Mesothelial cell of epicardium (in vitro differentiated cells): ENCODE results near the gene DIAPH2. TPM values are rescaled to one million over a fixed set of nuclear protein-coding genes. Genes with fewer than 3 reads are reported as not detected.

Source experiments
- DNase-seq, 2 experiments: peaks; one replicate each; pipeline ENCODE4 v3.0.0; 2021; ENCODE audit warnings: low spot score in 2 of 2; ENCODE audit not compliant: unreplicated experiment in 2 of 2
- H3K27ac Mint-ChIP-seq: 2 replicates; pipeline ENCODE4 v1.8.0; 2021; ENCODE audit warnings: mixed read lengths
- H3K27me3 Mint-ChIP-seq: 2 replicates; pipeline ENCODE4 v1.8.0; 2021; ENCODE audit warnings: low read depth, mixed read lengths
- H3K36me3 Mint-ChIP-seq: 2 replicates; pipeline ENCODE4 v1.8.0; 2021; ENCODE audit warnings: mixed read lengths
- H3K4me1 Mint-ChIP-seq: 2 replicates; pipeline ENCODE4 v1.8.0; 2021; ENCODE audit warnings: mixed read lengths
- H3K4me3 Mint-ChIP-seq: 2 replicates; pipeline ENCODE4 v1.8.0; 2021; ENCODE audit warnings: mild to moderate bottlenecking, moderate library complexity, mixed read lengths
- H3K9me3 Mint-ChIP-seq: 2 replicates; pipeline ENCODE4 v1.8.0; 2021; ENCODE audit warnings: mixed read lengths
- CTCF ChIP-seq: fragments of 200-600 bp; sonication (generic); IDR thresholded peaks from one replicate; pipeline ENCODE4 v1.5.0; 2021; ENCODE audit warnings: antibody characterized with exemption; ENCODE audit not compliant: unreplicated experiment
- total RNA-seq: library from RNA; stranded (reverse); gene quantifications from 3 replicates; pipeline ENCODE4 v1.2.1, GENCODE V29; 2021

Gene DIAPH2
- total RNA-seq, 1 donor from 2014 or later = 19.2 TPM

GRCh38 chrX:96692890-96693289, 8.2 kb downstream of the DIAPH2 start:
- TF ChIP-seq CTCF = no peak
- Mint-ChIP-seq H3K9me3 (no peaks in the 10 kb centered on the region), H3K27ac (no peak overlapping the region), H3K4me3 (no peak overlapping the region), H3K4me1 (peaks cover 10% of the 10 kb centered on the region), H3K27me3 (no peaks in the 10 kb centered on the region), H3K36me3 (no peaks in the 10 kb centered on the region)
- no peak for DNase-seq

GRCh38 chrX:96693407-96693806, 8.8 kb downstream of the DIAPH2 start:
- no peak for TF ChIP-seq CTCF
- DNase-seq = no peak
- Mint-ChIP-seq H3K27me3 (no peaks in the 10 kb centered on the region), H3K4me1 (peaks cover 10% of the 10 kb centered on the region), H3K9me3 (no peaks in the 10 kb centered on the region), H3K27ac (no peak overlapping the region), H3K4me3 (no peak overlapping the region), H3K36me3 (no peaks in the 10 kb centered on the region)

GRCh38 chrX:96696462-96696861, 11.8 kb downstream of the DIAPH2 start:
- H3K27me3 Mint-ChIP-seq = no peaks in the 10 kb centered on the region
- peaks cover 2% of the 10 kb centered on the region for H3K36me3 Mint-ChIP-seq
- no peaks in the 10 kb centered on the region for H3K9me3 Mint-ChIP-seq
- no peak overlapping the region for H3K4me3 Mint-ChIP-seq
- H3K27ac Mint-ChIP-seq = no peak overlapping the region
- peaks cover 4% of the 10 kb centered on the region for H3K4me1 Mint-ChIP-seq
- TF ChIP-seq CTCF = no peak
- no peak for DNase-seq

GRCh38 chrX:96700625-96701024, 16.0 kb downstream of the DIAPH2 start:
- Mint-ChIP-seq H3K4me3 (no peak overlapping the region), H3K4me1 (peaks cover 3% of the 10 kb centered on the region), H3K36me3 (peaks cover 2% of the 10 kb centered on the region), H3K27ac (no peak overlapping the region), H3K9me3 (no peaks in the 10 kb centered on the region), H3K27me3 (no peaks in the 10 kb centered on the region)
- DNase-seq = no peak
- no peak for TF ChIP-seq CTCF

- H3K27me3 Mint-ChIP-seq = no peaks in the 10 kb centered on the region
- peaks cover 11% of the 10 kb centered on the region for H3K4me1 Mint-ChIP-seq
- no peak for DNase-seq
- no peak overlapping the region for H3K27ac Mint-ChIP-seq
- TF ChIP-seq CTCF = no peak
- H3K4me3 Mint-ChIP-seq = no peak overlapping the region
- H3K36me3 Mint-ChIP-seq = peaks cover 2% of the 10 kb centered on the region
- H3K9me3 Mint-ChIP-seq = peaks cover 5% of the 10 kb centered on the region
These were observed 18.7 kb downstream of the DIAPH2 start for GRCh38 chrX:96703379-96703778.

GRCh38 chrX:96703816-96704215, 19.2 kb downstream of the DIAPH2 start:
- DNase-seq = no peak
- no peak overlapping the region for H3K27ac Mint-ChIP-seq
- TF ChIP-seq CTCF = no peak
- peaks cover 5% of the 10 kb centered on the region for H3K9me3 Mint-ChIP-seq
- H3K36me3 Mint-ChIP-seq = peaks cover 2% of the 10 kb centered on the region
- H3K4me1 Mint-ChIP-seq = peaks cover 11% of the 10 kb centered on the region
- no peaks in the 10 kb centered on the region for H3K27me3 Mint-ChIP-seq
- no peak overlapping the region for H3K4me3 Mint-ChIP-seq
